Heart left ventricle (tissue), 16 donors: ENCODE results near the gene VAV1. TPM values are rescaled to one million over a fixed set of nuclear protein-coding genes. Genes with fewer than 3 reads are reported as not detected.

ENCODE experiments used
- ATAC-seq, 4 donors: fragments of 200-7000 bp; cut with Tn5 transposase; one replicate each; pipeline ENCODE4 v1.9.1; 2020 to 2022; ENCODE audit warnings: moderate library complexity in 4 of 4, mild to moderate bottlenecking in 3 of 4, moderate number of reproducible peaks in 1 of 4
- DNase-seq, 5 donors: peaks; one replicate each; pipeline ENCODE4 v3.0.0-alpha.2; 2020
- H3K27ac ChIP-seq, 12 donors: fragments of 200-600 bp; sonication (generic) in 4 of 12; one replicate each; pipeline versions ENCODE4 v1.5.0 to v1.8.0; 2016 to 2022; ENCODE audit warnings: mild to moderate bottlenecking in 2 of 12
- H3K27me3 ChIP-seq, 9 donors: fragments of 200-600 bp; sonication (generic) in 2 of 9; one replicate each; pipeline versions ENCODE4 v1.5.1 to v1.8.0; 2016 to 2022; ENCODE audit warnings: mild to moderate bottlenecking in 3 of 9
- H3K36me3 ChIP-seq, 9 donors: fragments of 200-600 bp; sonication (generic) in 2 of 9; one replicate each; pipeline versions ENCODE4 v1.5.0 to v1.8.0; 2018 to 2022; ENCODE audit warnings: mild to moderate bottlenecking in 2 of 9
- H3K4me1 ChIP-seq, 12 donors: fragments of 200-600 bp; sonication (generic) in 4 of 12; one replicate each; pipeline versions ENCODE4 v1.5.0 to v1.8.0; 2016 to 2022; ENCODE audit warnings: mild to moderate bottlenecking in 3 of 12
- H3K4me3 ChIP-seq, 12 donors: fragments of 200-600 bp; sonication (generic) in 4 of 12; one replicate each; pipeline versions ENCODE4 v1.5.0 to v1.8.0; 2017 to 2022; ENCODE audit warnings: mild to moderate bottlenecking in 9 of 12, moderate library complexity in 4 of 12
- H3K9me3 ChIP-seq, 12 donors: fragments of 200-600 bp; sonication (generic) in 4 of 12; one replicate each; pipeline versions ENCODE4 v1.5.0 to v1.8.0; 2016 to 2022; ENCODE audit warnings: mild to moderate bottlenecking in 1 of 12
- POLR2A ChIP-seq, 2 donors: fragments of 450-650 bp; IDR thresholded peaks; one replicate each; pipeline ENCODE4 v1.6.1; 2017; ENCODE audit warnings: antibody characterized with exemption in 2 of 2, mild to moderate bottlenecking in 2 of 2, moderate library complexity in 2 of 2
- WGBS, 4 donors: extraction: QIAGEN DNeasy Blood & Tissue Kit in 2 of 4; methylation state at CpG; one replicate each; pipeline versions ENCODE4 v1.1.5 to v1.1.7; 2013 to 2018; 5-methylcytosine and 5-hydroxymethylcytosine counted together
- intact Hi-C, 10 donors: fragments of 100-400 bp; cut with DNase I; formaldehyde crosslinking; loops; one replicate each; pipeline versions ENCODE4 v1.11.1 to v1.14.2; 2022
- polyA plus RNA-seq, 2 donors: library from polyadenylated mRNA; stranded (reverse); fragments of 200-250 nt; gene quantifications; one replicate each; pipeline ENCODE4 v1.2.3, GENCODE V29; 2013
- total RNA-seq, 9 donors: library from RNA; depleted of rRNA in 2 of 9; stranded (reverse); fragments of >200 nt in 2 of 9; fragmentation: NEBNext Ultra II Directional in 3 of 9; extraction: Animal tissue kit (Norgen Biotek cat#: 25700) in 3 of 9; gene quantifications; one replicate each; pipeline versions ENCODE4 v1.1.0 to v1.2.4, GENCODE V29; 2016 to 2023
- TF ChIP-seq, protein P1 (sequence below), 12 donors: fragments of 200-600 bp; sonication (generic) in 4 of 12; IDR thresholded peaks; one replicate each; pipeline versions ENCODE4 v1.5.0 to v1.8.0; 2018 to 2022; ENCODE audit warnings: antibody characterized with exemption in 12 of 12, mild to moderate bottlenecking in 5 of 12
- donor health status: ischemic (EF 13 %, LVEDD 7.1; RV severe dilation, severe dysfunction).
- donor health status: healthy with polysubstance abuse.
- donor health status: DM: no; HTN: yes; CAD: no.
- donor health status: DM: no; HTN: no; CAD: no.
- donor health status: ischemic (EF 25% LVEDD 6.9; RV normal size, moderate dysfunction).
- donor health status: ischemic (EF 25% LVEDD 5.7; RV mildly dilated, moderate dysfunction).
- donor health status: healthy.
- donor health status: DM: yes; HTN: yes; CAD: no.
- donor health status: ischemic (EF 35%, LVEDD 5.7; RV mildly dilated, moderate dysfunction).
- donor health status: nonischemic (EF 11% LVEDD 7.7; RV severe dilation, severe dysfunction).
- donor health status: DM: yes; HTN: yes; CAD: no.
- donor health status: PGD.
- donor health status: ischemic (EF 29% LVEDD 5.4; RV normal size, mild dysfunction).
- donor health status: nonischemic (EF 23%, LVEDD 6.1; RV moderate dilation, normal function).

VAV1 gene
- total and polyA plus RNA-seq, 11 donors = 0.69 to 25.6 (median 1.2) TPM

DNA sequence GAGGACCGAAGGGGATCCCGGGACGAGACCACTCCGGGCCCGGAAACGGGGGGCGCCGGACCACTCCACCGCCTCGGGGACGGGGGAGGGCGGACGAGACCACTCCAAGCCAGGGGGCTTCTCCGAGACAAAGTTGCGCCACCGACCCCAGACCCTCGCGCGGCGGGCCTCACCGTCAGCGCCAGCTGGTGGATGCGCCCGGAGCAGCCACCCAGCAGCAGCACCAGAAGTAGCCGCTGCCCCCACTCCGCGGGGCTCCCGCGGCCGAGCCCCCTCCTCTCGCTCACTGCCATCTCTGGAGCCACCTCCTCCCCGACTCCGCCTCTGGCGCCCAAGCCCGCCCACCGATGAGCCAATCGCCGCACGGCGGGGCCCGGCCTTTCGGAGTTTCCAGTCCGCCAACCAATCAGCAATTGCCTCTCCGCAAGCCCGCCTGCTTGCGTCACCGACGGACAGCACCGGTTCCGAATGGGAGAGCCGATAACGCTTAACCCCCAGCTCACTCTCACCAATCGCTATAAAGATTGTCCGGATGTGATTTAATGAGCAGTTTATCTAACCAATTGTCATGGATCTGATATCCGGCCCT, 35.1 kb upstream of the VAV1 start, which contains the start of gene GPR108:
TSS of gene GPR108 (minus strand) at position 297 of the 589 bp plus-strand sequence. CDS start at position 293, 4 bp downstream.
- Histone ChIP-seq H3K4me3 (peak within 1 kb of the TSS; percentile 62 to 96 (median 84)), H3K27me3 (no peaks in the 10 kb centered on the region), H3K9me3 (no peaks in the 10 kb centered on the region), H3K27ac (peak within 1 kb of the TSS; percentile 95 to 100 (median 98)), H3K36me3 (peaks cover 0 to 26% (median 3%) of the 10 kb centered on the region in 9 donors), H3K4me1 (peaks cover 6 to 58% (median 41%) of the 10 kb centered on the region in 12 donors)
- TF ChIP-seq, protein P1, sequence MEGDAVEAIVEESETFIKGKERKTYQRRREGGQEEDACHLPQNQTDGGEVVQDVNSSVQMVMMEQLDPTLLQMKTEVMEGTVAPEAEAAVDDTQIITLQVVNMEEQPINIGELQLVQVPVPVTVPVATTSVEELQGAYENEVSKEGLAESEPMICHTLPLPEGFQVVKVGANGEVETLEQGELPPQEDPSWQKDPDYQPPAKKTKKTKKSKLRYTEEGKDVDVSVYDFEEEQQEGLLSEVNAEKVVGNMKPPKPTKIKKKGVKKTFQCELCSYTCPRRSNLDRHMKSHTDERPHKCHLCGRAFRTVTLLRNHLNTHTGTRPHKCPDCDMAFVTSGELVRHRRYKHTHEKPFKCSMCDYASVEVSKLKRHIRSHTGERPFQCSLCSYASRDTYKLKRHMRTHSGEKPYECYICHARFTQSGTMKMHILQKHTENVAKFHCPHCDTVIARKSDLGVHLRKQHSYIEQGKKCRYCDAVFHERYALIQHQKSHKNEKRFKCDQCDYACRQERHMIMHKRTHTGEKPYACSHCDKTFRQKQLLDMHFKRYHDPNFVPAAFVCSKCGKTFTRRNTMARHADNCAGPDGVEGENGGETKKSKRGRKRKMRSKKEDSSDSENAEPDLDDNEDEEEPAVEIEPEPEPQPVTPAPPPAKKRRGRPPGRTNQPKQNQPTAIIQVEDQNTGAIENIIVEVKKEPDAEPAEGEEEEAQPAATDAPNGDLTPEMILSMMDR (IDR thresholded peaks at IDR 0.05) = no peak
- peak in 1 of 2 donors; percentile 55 for TF ChIP-seq POLR2A (IDR thresholded peaks at IDR 0.05)
- intact Hi-C loops = loop anchor here in 8 of 10 donors (5.0 to 10.0 kb wide), 6 partner anchors 103 to 365 kb away; partner anchors contain the start of gene ALKBH7 (in 1 of the 8)
- ATAC-seq = peak; percentile 82 to 90 (median 86)
- WGBS, 4 donors = 0 to 1% (median 1%) methylated on average over 47 to 55 of the region's 55 CpGs
- peak; percentile 100 for DNase-seq

DNA sequence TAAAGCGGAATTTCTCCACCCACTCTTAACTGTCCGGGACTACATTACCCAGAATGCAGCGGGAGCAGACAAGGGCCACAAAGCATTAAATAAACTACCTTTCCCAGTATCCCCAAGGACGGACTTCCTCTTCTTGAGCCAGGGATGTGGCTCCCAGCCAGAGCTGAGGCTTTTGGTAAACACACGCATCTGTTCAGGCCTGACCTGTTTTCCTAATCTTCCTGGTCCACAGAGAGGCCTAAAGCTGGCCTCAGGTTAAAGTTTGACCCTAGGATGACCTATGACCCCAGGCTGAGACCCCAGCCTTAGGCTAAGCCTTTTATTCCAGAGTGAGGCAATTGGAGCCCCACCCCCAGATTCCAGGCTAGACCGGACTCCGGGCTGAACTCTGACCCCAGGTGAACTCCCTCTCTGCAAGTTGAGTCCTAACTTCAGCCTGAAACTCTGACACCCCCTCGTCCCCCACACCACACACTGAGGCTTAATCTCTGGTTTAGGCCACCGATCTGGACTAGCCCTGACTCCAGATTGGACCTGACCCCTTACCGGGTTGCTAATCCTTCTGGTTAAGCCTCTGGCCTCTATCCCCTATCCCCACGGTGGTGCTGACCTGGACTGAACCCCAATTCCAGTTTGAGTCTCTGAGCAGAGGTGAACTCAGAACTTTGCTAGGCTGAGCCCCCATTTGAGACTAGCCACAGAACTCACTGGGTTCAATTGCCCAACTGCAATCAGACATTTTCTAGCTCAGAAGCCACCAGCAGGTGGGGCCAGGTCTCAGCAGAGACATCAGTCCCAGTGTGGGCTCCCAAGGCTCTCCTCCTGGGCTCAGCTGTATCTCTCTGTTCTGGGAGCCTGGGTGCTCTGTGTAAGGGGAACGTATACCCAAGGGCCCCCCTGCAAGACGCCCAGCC, 34.4 kb upstream of the VAV1 start:
- DNase-seq = peak; percentile 80 to 97 (median 83)
- peak overlapping the region; percentile 82 to 99 (median 95) for H3K27ac ChIP-seq
- H3K27me3 ChIP-seq = no peaks in the 10 kb centered on the region
- peak; percentile 14 to 82 (median 44) for ATAC-seq
- no peaks in the 10 kb centered on the region for H3K9me3 ChIP-seq
- intact Hi-C loops = loop anchor here in 9 of 10 donors (1.0 to 10.0 kb wide), 10 partner anchors 31 to 366 kb away; partner anchors contain the start of gene ALKBH7 (in 1 of the 9)
- WGBS, 4 donors = 10 to 15% (median 12%) methylated on average over 11 to 13 of the region's 13 CpGs
- peaks cover 0 to 25% (median 5%) of the 10 kb centered on the region in 9 donors for H3K36me3 ChIP-seq
- H3K4me1 ChIP-seq = peaks cover 6 to 58% (median 45%) of the 10 kb centered on the region in 12 donors
- TF ChIP-seq POLR2A (IDR thresholded peaks at IDR 0.05) = peak in 1 of 2 donors; percentile 9
- TF ChIP-seq, protein P1 (IDR thresholded peaks at IDR 0.05) = peak; percentile 48 to 76 (median 65)
- peak overlapping the region in 9 of 12 donors; percentile 30 to 96 (median 88) for H3K4me3 ChIP-seq

DNA sequence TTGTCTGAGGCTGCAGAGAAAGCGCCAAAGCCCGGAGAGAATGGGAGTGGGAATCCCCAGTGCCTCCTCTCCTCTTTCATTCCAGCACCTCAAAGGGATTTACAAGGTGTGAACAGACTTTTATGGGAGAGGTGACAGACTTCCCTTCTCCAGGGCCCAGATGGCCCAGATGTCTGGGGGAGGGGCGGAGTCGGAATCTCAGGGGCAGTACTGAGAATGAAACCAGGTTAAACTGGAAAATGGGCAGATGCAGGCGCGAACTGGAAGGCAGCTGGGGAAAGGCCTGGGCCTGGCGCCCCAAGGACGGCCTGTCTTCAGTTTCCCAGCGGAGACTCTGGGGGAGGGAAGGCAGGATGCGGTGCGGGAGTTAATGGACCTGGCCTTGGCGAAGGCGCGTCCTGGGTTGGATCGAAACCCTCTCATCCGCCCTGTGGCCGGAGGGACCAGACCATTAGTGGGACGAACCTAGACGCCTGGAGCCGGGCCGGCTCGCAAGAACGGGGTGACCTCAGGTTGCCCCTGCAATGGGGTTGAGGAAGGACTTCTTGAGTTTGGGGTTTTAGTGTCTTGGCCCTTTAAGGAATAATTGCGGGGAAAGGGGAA, 33.6 kb upstream of the VAV1 start:
- ATAC-seq = no peak

More for the DNA sequence above, 33.6 kb upstream of the VAV1 start:
- H3K9me3 ChIP-seq = no peaks in the 10 kb centered on the region
- peak in 4 of 5 donors; percentile 58 to 82 (median 64) for DNase-seq
- intact Hi-C loops = loop anchor here in 9 of 10 donors (1.0 to 10.0 kb wide), 11 partner anchors 14 to 367 kb away; partner anchors contain the start of gene ALKBH7 (in 1 of the 9)
- 7 to 11% (median 7%) methylated on average over 24 of the region's 24 CpGs for WGBS, 4 donors
- TF ChIP-seq POLR2A (IDR thresholded peaks at IDR 0.05) = no peak
- TF ChIP-seq, protein P1 (IDR thresholded peaks at IDR 0.05) = peak in 2 of 12 donors; percentile 0 to 7
- H3K4me3 ChIP-seq = peak overlapping the region; percentile 4 to 96 (median 73)
- no peaks in the 10 kb centered on the region for H3K27me3 ChIP-seq
- peaks cover 0 to 26% (median 13%) of the 10 kb centered on the region in 9 donors for H3K36me3 ChIP-seq
- H3K27ac ChIP-seq = peak overlapping the region; percentile 82 to 99 (median 95)
- peaks cover 8 to 63% (median 47%) of the 10 kb centered on the region in 12 donors for H3K4me1 ChIP-seq
